Measurements from ENCODE around the gene MT1H.

DNA sequence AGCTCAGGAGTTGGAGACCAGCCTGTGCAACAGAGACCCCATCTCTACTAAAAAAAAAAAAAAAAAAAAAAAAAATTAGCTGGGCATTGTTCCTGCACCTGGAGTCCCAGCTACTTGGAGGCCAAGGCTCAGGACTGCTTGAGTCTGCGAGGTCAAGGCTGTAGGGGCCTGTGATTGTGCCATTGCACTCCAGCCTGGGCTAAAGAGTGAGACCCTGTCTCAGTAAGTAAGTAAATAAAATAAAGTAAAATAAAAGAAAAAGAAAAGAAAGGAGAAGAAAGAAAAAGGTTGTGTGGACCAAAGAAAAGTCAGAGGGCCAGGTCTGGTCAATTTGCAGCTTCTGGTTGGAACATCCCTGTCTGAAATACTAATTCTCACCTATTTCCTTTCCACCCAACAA, 31.0 kb downstream of the MT1H start:
- no peak for TF ChIP-seq CTCF (IDR thresholded peaks at IDR 0.05)
- no peak for TF ChIP-seq POLR2A (IDR thresholded peaks at IDR 0.05)
